Hindlimb muscle (tissue), 1 donor: ENCODE measurements around the gene KIF19. TPM values are rescaled to one million over a fixed set of nuclear protein-coding genes. Genes with fewer than 3 reads are reported as not detected.
"Not testable (repeated sequence)": the region's sequence is repeated elsewhere in the genome, so short reads cannot be mapped to it uniquely, and the experiment has no call there.

ENCODE experiments used
- DNase-seq: peaks from one replicate; pipeline ENCODE4 v3.0.0-alpha.2; 2013
- polyA plus RNA-seq: library from polyadenylated mRNA; unstranded; fragments of 120-200 nt; gene quantifications from one replicate; pipeline ENCODE4 v1.2.1, GENCODE V29; 2013; ENCODE audit not compliant: insufficient read length

The KIF19 gene
- polyA plus RNA-seq = 2.0 TPM

- DNase-seq = peak; percentile 28
Observed at GRCh38 chr17:74325743-74326379, at the start of gene KIF19. Gene KIF19 (plus strand): TSS chr17:74326226. CDS start chr17:74326350, 124 bp downstream.

- DNase-seq = no peak
Observed at GRCh38 chr17:74276541-74277009, 49.5 kb upstream of the KIF19 start.

GRCh38 chr17:74277935-74278334 is 48.1 kb upstream of the KIF19 start:
- DNase-seq = no peak

GRCh38 chr17:74279617-74280016 is 46.4 kb upstream of the KIF19 start:
- DNase-seq = not testable (repeated sequence)

GRCh38 chr17:74280093-74280513 is 45.9 kb upstream of the KIF19 start:
- no peak for DNase-seq

- DNase-seq = no peak
Observed at GRCh38 chr17:74281799-74282198, 44.2 kb upstream of the KIF19 start.

GRCh38 chr17:74282274-74282586 is 43.8 kb upstream of the KIF19 start:
- not testable (repeated sequence) for DNase-seq

- no peak for DNase-seq
Observed at GRCh38 chr17:74282587-74283370, 43.2 kb upstream of the KIF19 start.

- no peak for DNase-seq
Observed at GRCh38 chr17:74283371-74283673, 42.7 kb upstream of the KIF19 start.

GRCh38 chr17:74287031-74287602 is 38.9 kb upstream of the KIF19 start:
- DNase-seq = no peak

GRCh38 chr17:74288785-74289184 is 37.2 kb upstream of the KIF19 start:
- no peak for DNase-seq

- DNase-seq = no peak
Observed at GRCh38 chr17:74289688-74290087, 36.3 kb upstream of the KIF19 start.

GRCh38 chr17:74290340-74290739 is 35.7 kb upstream of the KIF19 start:
- DNase-seq = no peak

GRCh38 chr17:74292495-74292894 is 33.5 kb upstream of the KIF19 start:
- DNase-seq = no peak

GRCh38 chr17:74295625-74296547 is 30.1 kb upstream of the KIF19 start:
- no peak for DNase-seq

GRCh38 chr17:74296548-74296936 is 29.5 kb upstream of the KIF19 start:
- DNase-seq = peak; percentile 62

GRCh38 chr17:74297941-74298340 is 28.1 kb upstream of the KIF19 start:
- DNase-seq = no peak

GRCh38 chr17:74298778-74299177 is 27.2 kb upstream of the KIF19 start:
- DNase-seq = peak; percentile 24

GRCh38 chr17:74299226-74300009 is 26.6 kb upstream of the KIF19 start:
- no peak for DNase-seq

- DNase-seq = no peak
Observed at GRCh38 chr17:74303305-74303704, 22.7 kb upstream of the KIF19 start.

- no peak for DNase-seq
Observed at GRCh38 chr17:74304184-74304583, 21.8 kb upstream of the KIF19 start.
